Adrenal gland (tissue), 12 donors: ENCODE data around the gene PTPRU. TPM values are rescaled to one million over a fixed set of nuclear protein-coding genes. Genes with fewer than 3 reads are reported as not detected.

Source experiments
- DNase-seq, 7 donors: peaks; one replicate each; pipeline ENCODE4 v3.0.0-alpha.2; 2019 to 2020
- H3K27ac ChIP-seq, 5 donors: fragments of 200-600 bp; sonication (generic) in 4 of 5; 1 replicate in 3 of 5; 2 replicates in 2 of 5; pipeline versions ENCODE4 v1.5.1 to v1.8.0; 2016 to 2020; ENCODE audit warnings: mild to moderate bottlenecking in 1 of 5
- H3K27me3 ChIP-seq: fragments of 200-600 bp; 2 replicates; pipeline ENCODE4 v1.8.0; 2021
- H3K36me3 ChIP-seq, 2 donors: fragments of 200-600 bp; replicated peaks in 1 of 2; 1 replicate in 1 of 2; 2 replicates in 1 of 2; pipeline versions ENCODE4 v1.5.1 to v1.8.0; 2018 to 2022
- H3K4me1 ChIP-seq, 2 donors: fragments of 200-600 bp; replicated peaks in 1 of 2; 1 replicate in 1 of 2; 2 replicates in 1 of 2; pipeline versions ENCODE4 v1.5.1 to v1.8.0; 2018 to 2021
- H3K4me3 ChIP-seq, 4 donors: fragments of 200-600 bp; sonication (generic) in 3 of 4; one replicate each; pipeline ENCODE4 v1.5.1; 2016 to 2018
- H3K9me3 ChIP-seq, 3 donors: fragments of 200-600 bp; sonication (generic) in 1 of 3; replicated peaks in 1 of 3; 1 replicate in 2 of 3; 2 replicates in 1 of 3; pipeline versions ENCODE4 v1.5.1 to v1.8.0; 2016 to 2021
- POLR2A ChIP-seq, 2 donors: fragments of 450-650 bp; IDR thresholded peaks; one replicate each; pipeline ENCODE4 v1.6.1; 2017; ENCODE audit warnings: antibody characterized with exemption in 2 of 2, mild to moderate bottlenecking in 2 of 2, moderate library complexity in 1 of 2
- WGBS, 4 donors: extraction: QIAGEN DNeasy Blood & Tissue Kit in 2 of 4; methylation state at CpG; one replicate each; pipeline versions ENCODE4 v1.1.5 to v1.1.7; 2013 to 2017; 5-methylcytosine and 5-hydroxymethylcytosine counted together
- intact Hi-C, 2 donors: fragments of 100-400 bp; cut with DNase I; formaldehyde crosslinking; loops; one replicate each; pipeline versions ENCODE4 v1.14.1 to v1.15.0; 2022 to 2023
- polyA plus RNA-seq, 3 donors: library from polyadenylated mRNA; stranded (reverse); fragments of 200-250 nt in 2 of 3; fragments of 350-450 nt in 1 of 3; fragmentation: Illumina TruSeq in 1 of 3; extraction: RNeasy Lipid Tissue Mini Kit (QIAGEN cat#74804) in 1 of 3; gene quantifications; one replicate each; pipeline ENCODE4 v1.2.3, GENCODE V29; 2013 to 2014
- total RNA-seq, 9 donors: library from RNA; depleted of rRNA in 4 of 9; stranded (reverse); fragments of >200 nt in 4 of 9; fragments of 120-200 nt in 1 of 9; fragmentation: NEBNext Ultra II Directional in 1 of 9; extraction: Animal tissue kit (Norgen Biotek cat#: 25700) in 1 of 9; gene quantifications; one replicate each; pipeline versions ENCODE4 v1.1.0 to v1.2.4, GENCODE V29; 2013 to 2023
- TF ChIP-seq, protein P1 (sequence below), 6 experiments: fragments of 450-650 bp in 4 of 6; fragments of 200-600 bp in 2 of 6; sonication (generic) in 1 of 6; IDR thresholded peaks; 1 replicate in 5 of 6; 2 replicates in 1 of 6; pipeline versions ENCODE4 v1.5.1 to v1.8.0; 2016 to 2021; ENCODE audit warnings: antibody characterized with exemption in 6 of 6, mild to moderate bottlenecking in 2 of 6, moderate library complexity in 1 of 6
- donor health status: healthy with polysubstance abuse.
- donor health status: Bipolar disorder and iron deficiency.
- donor health status: DM: yes; HTN: yes; CAD: no.
- donor health status: DM: no; HTN: no; CAD: no.
- donor health status: DM: no; HTN: no; CAD: no.
- donor health status: DM: yes; HTN: yes; CAD: no.

PTPRU gene
- total and polyA plus RNA-seq, 12 donors, result 1.4 to 14.4 (median 6.7) TPM

DNA sequence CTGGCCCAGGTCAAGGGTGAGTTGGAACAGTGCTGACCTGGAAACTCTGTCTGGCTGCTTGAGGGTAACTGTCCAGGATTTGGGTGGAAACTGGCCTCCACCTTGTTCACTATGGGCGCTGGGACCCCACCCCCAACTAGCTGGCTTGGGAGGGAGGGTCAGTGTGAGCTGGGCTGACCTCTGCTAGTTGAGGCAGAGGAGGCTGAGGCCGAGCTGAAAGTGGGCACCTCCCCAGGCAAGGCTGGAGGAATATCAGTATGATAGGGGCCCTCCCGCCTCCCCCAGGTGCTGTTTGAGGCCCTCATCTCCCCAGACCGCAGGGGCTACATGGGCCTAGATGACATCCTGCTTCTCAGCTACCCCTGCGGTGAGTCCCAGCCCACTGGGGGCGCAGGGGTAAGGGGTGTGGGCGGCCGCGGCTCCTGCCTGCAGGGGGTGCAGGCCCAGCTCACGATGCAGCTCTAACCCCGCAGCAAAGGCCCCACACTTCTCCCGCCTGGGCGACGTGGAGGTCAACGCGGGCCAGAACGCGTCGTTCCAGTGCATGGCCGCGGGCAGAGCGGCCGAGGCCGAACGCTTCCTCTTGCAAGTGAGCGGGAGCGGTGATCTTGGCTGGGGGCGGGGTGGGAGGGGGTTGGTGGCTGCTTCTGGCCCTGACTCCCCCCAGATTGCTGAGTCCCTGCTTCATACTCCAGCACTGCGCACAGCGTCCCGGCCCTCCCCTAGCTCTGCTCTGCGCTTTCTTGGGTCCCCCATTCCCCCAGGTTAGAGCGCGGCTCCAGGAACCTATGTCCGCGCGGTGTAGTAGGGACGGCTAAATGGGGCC is 22.9 kb downstream of the PTPRU start:
- H3K27me3 ChIP-seq, result peaks cover 5% of the 10 kb centered on the region
- H3K4me3 ChIP-seq, result peak overlapping the region in 2 of 4 donors; percentile 26 to 46
- H3K4me1 ChIP-seq, result peaks cover 13% of the 10 kb centered on the region in 2 donors
- TF ChIP-seq, protein P1, sequence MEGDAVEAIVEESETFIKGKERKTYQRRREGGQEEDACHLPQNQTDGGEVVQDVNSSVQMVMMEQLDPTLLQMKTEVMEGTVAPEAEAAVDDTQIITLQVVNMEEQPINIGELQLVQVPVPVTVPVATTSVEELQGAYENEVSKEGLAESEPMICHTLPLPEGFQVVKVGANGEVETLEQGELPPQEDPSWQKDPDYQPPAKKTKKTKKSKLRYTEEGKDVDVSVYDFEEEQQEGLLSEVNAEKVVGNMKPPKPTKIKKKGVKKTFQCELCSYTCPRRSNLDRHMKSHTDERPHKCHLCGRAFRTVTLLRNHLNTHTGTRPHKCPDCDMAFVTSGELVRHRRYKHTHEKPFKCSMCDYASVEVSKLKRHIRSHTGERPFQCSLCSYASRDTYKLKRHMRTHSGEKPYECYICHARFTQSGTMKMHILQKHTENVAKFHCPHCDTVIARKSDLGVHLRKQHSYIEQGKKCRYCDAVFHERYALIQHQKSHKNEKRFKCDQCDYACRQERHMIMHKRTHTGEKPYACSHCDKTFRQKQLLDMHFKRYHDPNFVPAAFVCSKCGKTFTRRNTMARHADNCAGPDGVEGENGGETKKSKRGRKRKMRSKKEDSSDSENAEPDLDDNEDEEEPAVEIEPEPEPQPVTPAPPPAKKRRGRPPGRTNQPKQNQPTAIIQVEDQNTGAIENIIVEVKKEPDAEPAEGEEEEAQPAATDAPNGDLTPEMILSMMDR (IDR thresholded peaks at IDR 0.05), result no peak
- no peak for TF ChIP-seq POLR2A (IDR thresholded peaks at IDR 0.05)
- H3K27ac ChIP-seq, result peak overlapping the region in 1 of 5 donors; percentile 19
- DNase-seq, result no peak
- 24 to 30% (median 25%) methylated on average over 4 to 38 of the region's 38 CpGs for WGBS, 4 donors
- intact Hi-C loops, result no loop called here
- no peaks in the 10 kb centered on the region for H3K9me3 ChIP-seq
- H3K36me3 ChIP-seq, result no peaks in the 10 kb centered on the region

DNA sequence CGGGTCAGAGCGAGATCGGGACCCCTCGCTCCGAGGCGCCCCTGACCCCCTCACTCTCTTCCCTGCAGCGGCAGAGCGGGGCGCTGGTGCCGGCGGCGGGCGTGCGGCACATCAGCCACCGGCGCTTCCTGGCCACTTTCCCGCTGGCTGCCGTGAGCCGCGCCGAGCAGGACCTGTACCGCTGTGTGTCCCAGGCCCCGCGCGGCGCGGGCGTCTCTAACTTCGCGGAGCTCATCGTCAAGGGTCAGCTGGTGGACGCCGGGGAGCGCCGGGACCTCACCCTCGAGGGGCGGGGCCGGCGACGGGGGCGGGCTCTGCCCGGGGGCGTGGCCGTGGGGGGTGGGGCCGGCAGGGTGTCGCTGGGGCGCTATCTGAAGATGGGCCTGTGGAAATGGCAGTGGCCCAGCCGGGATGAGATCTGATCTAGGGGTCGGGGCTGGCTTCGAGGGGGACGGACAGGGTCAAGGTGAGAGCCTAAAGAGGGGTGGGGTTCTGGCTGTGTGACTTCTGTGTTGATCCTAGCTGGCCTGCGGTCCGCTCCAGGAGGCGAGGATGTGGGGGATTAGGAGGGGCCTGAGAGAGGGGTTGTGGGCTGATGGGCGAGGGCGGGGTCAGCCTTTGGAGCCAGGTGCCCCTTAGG is 23.6 kb downstream of the PTPRU start:
- H3K4me3 ChIP-seq, result peak overlapping the region in 2 of 4 donors; percentile 26 to 46
- TF ChIP-seq, protein P1 (IDR thresholded peaks at IDR 0.05), result no peak
- no peak for TF ChIP-seq POLR2A (IDR thresholded peaks at IDR 0.05)
- peaks cover 13% of the 10 kb centered on the region in 2 donors for H3K4me1 ChIP-seq
- 2 to 10% (median 3%) methylated on average over 10 to 56 of the region's 56 CpGs; no CpG with 5 or more reads in 1 of the 4 donors for WGBS, 4 donors
- no peaks in the 10 kb centered on the region for H3K36me3 ChIP-seq
- H3K9me3 ChIP-seq, result no peaks in the 10 kb centered on the region
- peaks cover 5% of the 10 kb centered on the region for H3K27me3 ChIP-seq
- intact Hi-C loops, result no loop called here
- DNase-seq, result peak; percentile 46 to 73 (median 59)
- peak overlapping the region in 1 of 5 donors; percentile 19 for H3K27ac ChIP-seq

DNA sequence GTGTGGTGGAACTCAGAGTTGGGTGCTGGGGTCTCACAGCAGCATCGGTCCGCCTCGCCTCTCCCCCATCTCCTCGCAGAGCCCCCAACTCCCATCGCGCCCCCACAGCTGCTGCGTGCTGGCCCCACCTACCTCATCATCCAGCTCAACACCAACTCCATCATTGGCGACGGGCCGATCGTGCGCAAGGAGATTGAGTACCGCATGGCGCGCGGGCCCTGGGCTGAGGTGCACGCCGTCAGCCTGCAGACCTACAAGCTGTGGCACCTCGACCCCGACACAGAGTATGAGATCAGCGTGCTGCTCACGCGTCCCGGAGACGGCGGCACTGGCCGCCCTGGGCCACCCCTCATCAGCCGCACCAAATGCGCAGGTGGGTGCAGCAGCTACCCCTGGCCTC is 24.2 kb downstream of the PTPRU start:
- no peaks in the 10 kb centered on the region for H3K36me3 ChIP-seq
- no peak for DNase-seq
- no peak overlapping the region for H3K27ac ChIP-seq
- no peak for TF ChIP-seq POLR2A (IDR thresholded peaks at IDR 0.05)
- TF ChIP-seq, protein P1 (IDR thresholded peaks at IDR 0.05), result no peak
- H3K9me3 ChIP-seq, result no peaks in the 10 kb centered on the region
- no peak overlapping the region for H3K4me3 ChIP-seq
- H3K4me1 ChIP-seq, result peaks cover 13% of the 10 kb centered on the region in 2 donors
- H3K27me3 ChIP-seq, result peaks cover 5% of the 10 kb centered on the region
- intact Hi-C loops, result no loop called here
- 41 to 93% (median 52%) methylated on average over 2 to 29 of the region's 29 CpGs for WGBS, 4 donors

DNA sequence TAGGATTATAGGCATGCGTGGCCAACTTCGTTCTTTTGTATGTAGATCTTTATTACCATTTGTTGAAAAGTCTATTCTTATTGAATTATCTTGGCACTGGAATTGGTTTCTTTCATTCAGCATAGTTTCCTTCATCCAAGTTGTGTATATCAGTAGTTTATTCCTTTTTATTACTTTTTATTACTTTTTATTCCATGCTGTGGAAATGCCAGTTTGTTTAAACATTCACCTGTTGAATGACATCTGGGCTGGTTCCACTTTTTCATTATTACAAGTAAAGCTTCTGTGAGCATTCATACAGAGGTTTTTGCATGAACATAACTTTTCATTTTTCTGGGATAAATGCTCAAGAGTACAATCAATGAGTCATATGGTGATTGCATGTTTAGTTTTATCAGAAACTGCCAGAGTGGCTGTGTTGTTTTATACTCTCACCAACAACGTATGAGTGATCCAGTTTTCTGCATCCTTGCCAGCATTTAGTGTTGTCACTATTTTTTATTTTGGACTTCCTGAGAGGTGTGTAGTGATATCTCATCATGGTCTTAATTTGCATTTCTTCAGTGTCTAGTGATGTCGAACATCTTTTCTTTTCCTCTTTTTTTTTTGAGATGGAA is 28.6 kb downstream of the PTPRU start:
- TF ChIP-seq, protein P1 (IDR thresholded peaks at IDR 0.05), result no peak
- no peak for TF ChIP-seq POLR2A (IDR thresholded peaks at IDR 0.05)

More for the DNA sequence above, 28.6 kb downstream of the PTPRU start:
- DNase-seq, result no peak
- intact Hi-C loops, result no loop called here
- Histone ChIP-seq H3K4me1 (peaks cover 2 to 4% of the 10 kb centered on the region in 2 donors), H3K27me3 (no peaks in the 10 kb centered on the region), H3K27ac (no peak overlapping the region), H3K4me3 (no peak overlapping the region), H3K9me3 (no peaks in the 10 kb centered on the region), H3K36me3 (no peaks in the 10 kb centered on the region)
- 71 to 75% (median 74%) methylated on average over 4 of the region's 4 CpGs for WGBS, 4 donors
